ENCODE results near the gene FLYWCH1.

The FLYWCH1 gene

DNA sequence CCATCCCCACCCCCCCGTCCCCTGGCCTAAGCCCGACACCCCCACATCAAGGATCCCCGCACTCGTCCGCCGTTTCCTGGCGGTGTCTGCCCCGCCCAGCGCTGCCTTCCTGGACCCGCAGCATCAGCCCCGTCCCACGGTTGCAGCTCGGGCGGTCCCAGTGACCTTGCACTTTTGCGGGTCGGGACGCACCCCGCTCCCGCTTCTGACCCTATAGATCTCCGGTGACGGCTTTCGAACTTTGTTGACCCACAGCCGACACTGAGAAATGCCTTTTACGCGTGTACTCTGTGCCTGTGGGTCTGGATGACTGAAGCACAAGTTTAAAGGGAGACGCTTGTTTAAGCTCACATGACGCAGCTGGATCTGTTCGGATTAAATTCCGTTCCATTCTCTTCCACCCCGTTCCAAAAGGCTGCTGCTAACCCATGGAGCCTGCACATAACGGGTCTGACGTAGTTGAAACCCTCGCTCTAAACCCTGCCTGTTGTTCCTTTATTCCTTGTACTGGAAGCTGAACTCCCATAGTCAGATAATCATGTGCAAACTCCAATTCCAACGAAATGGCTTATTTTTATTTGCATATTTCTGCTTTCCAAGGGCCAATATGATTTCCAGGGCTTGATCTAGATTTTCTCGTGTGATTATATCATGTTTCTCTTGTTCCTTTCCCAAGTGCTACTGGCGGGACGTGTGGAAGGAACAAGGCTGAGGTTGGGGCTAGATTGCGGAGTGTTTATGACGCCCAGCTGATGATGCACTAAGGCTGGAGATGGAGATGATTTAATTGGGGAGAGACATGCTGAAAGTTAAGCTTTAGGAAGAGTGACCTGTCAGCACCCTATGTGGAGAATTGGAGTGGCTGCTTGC is 834 bp downstream of the FLYWCH1 start:
- TF ChIP-seq, protein P1, sequence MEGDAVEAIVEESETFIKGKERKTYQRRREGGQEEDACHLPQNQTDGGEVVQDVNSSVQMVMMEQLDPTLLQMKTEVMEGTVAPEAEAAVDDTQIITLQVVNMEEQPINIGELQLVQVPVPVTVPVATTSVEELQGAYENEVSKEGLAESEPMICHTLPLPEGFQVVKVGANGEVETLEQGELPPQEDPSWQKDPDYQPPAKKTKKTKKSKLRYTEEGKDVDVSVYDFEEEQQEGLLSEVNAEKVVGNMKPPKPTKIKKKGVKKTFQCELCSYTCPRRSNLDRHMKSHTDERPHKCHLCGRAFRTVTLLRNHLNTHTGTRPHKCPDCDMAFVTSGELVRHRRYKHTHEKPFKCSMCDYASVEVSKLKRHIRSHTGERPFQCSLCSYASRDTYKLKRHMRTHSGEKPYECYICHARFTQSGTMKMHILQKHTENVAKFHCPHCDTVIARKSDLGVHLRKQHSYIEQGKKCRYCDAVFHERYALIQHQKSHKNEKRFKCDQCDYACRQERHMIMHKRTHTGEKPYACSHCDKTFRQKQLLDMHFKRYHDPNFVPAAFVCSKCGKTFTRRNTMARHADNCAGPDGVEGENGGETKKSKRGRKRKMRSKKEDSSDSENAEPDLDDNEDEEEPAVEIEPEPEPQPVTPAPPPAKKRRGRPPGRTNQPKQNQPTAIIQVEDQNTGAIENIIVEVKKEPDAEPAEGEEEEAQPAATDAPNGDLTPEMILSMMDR (IDR thresholded peaks at IDR 0.05; ENCODE audit: low read depth, low read length): no peak
- peaks cover 9% of the 10 kb centered on the region for H3K36me3 ChIP-seq
- H3K9me3 ChIP-seq: no peaks in the 10 kb centered on the region
- H3K27me3 ChIP-seq: no peaks in the 10 kb centered on the region
- H3K4me3 ChIP-seq (ENCODE audit: low read depth, low read length): peak overlapping the region; percentile 81
- no peaks in the 10 kb centered on the region for H3K4me1 ChIP-seq
- DNase-seq: no peak

DNA sequence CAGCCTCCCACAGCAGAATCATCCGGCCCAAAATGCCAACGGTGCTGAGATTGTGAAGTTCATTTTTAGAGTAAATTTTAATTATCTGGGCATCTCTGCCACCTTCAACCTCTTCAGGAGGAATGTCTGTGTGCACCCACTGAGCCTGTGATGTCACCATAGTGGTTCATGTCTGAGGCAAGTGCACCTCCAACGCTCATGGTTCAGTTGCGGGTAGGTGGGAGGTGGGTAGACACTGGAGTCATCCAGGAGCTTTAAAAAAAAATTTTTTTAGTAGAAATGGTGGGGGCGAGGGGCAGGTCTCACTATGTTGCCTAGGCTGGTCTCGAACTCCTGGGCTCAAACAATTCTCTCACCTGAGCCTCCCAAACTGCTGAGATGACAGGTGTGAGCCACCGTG is 1.9 kb downstream of the FLYWCH1 start:
- no peaks in the 10 kb centered on the region for H3K4me1 ChIP-seq
- H3K27me3 ChIP-seq: no peaks in the 10 kb centered on the region
- TF ChIP-seq, protein P1 (IDR thresholded peaks at IDR 0.05; ENCODE audit: low read depth, low read length): no peak
- DNase-seq: no peak
- H3K4me3 ChIP-seq (ENCODE audit: low read depth, low read length): no peak overlapping the region
- peaks cover 9% of the 10 kb centered on the region for H3K36me3 ChIP-seq
- H3K9me3 ChIP-seq: no peaks in the 10 kb centered on the region

DNA sequence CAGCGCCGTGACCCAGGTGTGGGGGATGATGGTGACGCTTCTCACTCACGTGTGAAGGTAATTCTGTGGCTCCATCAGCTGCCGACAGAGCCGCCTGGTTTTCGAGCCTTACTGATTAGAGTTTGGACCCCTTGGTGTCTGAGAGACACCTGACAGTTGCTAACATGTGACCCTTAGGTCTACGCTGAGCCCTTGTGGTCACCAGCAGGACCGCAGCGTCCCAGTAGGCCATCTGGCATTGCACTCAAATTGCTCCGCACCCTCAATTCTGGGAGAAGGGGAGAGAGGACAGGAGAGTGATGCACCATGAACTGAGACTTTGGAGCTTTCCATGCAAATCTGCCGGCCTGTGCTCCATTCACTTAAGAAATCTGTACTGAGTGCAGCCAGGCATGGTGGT is 2.5 kb downstream of the FLYWCH1 start:
- no peak for DNase-seq
- Histone ChIP-seq H3K4me1 (no peaks in the 10 kb centered on the region), H3K4me3 (ENCODE audit: low read depth, low read length) (no peak overlapping the region), H3K27me3 (no peaks in the 10 kb centered on the region), H3K9me3 (no peaks in the 10 kb centered on the region), H3K36me3 (peaks cover 9% of the 10 kb centered on the region)
- TF ChIP-seq, protein P1 (IDR thresholded peaks at IDR 0.05; ENCODE audit: low read depth, low read length): peak; percentile 17; the same call in 1 of the 2 replicates

DNA sequence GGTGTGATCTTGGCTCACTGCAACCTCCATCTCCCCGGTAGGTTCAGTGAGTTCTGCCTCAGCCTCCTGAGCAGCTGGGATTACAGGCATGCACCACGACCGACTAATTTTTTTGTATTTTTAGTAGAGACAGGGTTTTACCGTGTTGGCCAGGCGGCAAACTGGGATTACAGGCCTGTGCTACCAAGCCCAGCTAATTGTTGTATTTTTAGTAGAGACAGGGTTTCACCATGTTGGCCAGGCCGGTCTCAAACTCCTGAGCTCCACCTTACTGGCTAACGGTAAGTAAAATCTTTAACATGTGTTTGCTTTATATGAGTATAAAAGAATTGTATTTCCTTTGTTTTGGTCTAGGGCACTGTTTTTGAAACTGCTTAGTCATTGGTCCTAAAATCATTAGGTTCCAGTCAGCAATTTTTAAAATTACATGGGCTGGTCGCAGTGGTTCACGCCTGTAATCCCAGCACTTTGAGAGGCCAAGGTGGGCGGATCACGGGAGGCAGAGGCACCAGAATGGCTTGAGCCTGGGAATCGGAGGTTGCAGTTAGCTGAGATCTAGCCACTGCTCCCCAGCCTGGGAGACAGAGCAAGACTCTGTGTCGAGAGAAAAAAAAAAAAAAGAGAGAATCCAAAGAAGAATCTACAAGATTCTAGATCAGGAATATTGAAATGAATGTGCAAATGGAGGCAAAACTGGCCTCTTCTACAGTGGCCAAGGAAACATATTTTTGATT is 3.6 kb downstream of the FLYWCH1 start:
- no peak for DNase-seq
- H3K4me1 ChIP-seq: no peaks in the 10 kb centered on the region
- H3K36me3 ChIP-seq: peaks cover 9% of the 10 kb centered on the region
- TF ChIP-seq, protein P1 (IDR thresholded peaks at IDR 0.05; ENCODE audit: low read depth, low read length): no peak
- no peaks in the 10 kb centered on the region for H3K27me3 ChIP-seq
- no peaks in the 10 kb centered on the region for H3K9me3 ChIP-seq
- H3K4me3 ChIP-seq (ENCODE audit: low read depth, low read length): no peak overlapping the region

DNA sequence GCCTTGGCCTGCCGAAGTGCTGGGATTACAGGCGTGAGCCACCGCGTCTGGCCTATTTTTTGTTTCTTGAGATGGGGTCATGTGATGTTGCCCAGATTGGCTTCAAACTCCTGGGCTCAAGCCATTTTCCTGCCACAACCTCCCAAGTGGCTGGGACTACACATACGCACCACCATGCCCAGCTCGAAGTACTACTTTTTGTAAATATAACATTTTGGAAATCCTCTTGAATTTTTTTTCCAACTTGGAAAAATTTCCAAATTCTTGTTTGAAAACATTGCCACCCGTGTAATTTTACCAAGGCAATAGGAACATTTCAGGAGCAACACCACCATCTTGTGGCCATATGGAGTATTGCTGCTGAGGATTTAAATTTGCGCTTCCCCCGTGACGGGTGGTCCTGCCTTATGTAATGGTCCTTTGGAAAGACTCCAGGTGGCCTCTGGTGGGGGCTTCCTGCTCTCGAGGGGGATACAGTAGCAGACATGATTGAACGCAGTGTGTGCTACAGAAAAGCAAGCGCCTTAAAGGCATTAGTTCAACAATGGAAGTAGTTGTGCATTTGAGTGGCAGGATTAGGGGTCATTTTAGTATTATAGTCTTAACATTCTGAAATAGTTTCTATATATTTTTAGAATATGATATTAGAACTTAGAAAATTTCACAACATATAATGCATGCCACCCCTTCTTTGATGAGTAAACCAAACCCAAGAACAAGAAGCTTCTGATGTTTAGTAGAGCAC is 8.0 kb downstream of the FLYWCH1 start:
- H3K36me3 ChIP-seq: peaks cover 3% of the 10 kb centered on the region; the same call in 1 of the 2 replicates
- DNase-seq: peak; percentile 60

More for the DNA sequence above, 8.0 kb downstream of the FLYWCH1 start:
- H3K4me1 ChIP-seq: no peaks in the 10 kb centered on the region
- no peaks in the 10 kb centered on the region for H3K27me3 ChIP-seq
- H3K4me3 ChIP-seq (ENCODE audit: low read depth, low read length): no peak overlapping the region
- H3K9me3 ChIP-seq: no peaks in the 10 kb centered on the region
- TF ChIP-seq, protein P1 (IDR thresholded peaks at IDR 0.05; ENCODE audit: low read depth, low read length): peak; percentile 89

All from BE2C (cell line).